ENCODE measurements around the gene REC8. TPM values are rescaled to one million over a fixed set of nuclear protein-coding genes. Genes with fewer than 3 reads are reported as not detected.

Gene REC8
- total and polyA plus RNA-seq, 2 of the 13 experiments (the other 11 are each of a cell fraction or from before 2014, with no cell fraction given), result 3.4 to 14.7 TPM

DNA sequence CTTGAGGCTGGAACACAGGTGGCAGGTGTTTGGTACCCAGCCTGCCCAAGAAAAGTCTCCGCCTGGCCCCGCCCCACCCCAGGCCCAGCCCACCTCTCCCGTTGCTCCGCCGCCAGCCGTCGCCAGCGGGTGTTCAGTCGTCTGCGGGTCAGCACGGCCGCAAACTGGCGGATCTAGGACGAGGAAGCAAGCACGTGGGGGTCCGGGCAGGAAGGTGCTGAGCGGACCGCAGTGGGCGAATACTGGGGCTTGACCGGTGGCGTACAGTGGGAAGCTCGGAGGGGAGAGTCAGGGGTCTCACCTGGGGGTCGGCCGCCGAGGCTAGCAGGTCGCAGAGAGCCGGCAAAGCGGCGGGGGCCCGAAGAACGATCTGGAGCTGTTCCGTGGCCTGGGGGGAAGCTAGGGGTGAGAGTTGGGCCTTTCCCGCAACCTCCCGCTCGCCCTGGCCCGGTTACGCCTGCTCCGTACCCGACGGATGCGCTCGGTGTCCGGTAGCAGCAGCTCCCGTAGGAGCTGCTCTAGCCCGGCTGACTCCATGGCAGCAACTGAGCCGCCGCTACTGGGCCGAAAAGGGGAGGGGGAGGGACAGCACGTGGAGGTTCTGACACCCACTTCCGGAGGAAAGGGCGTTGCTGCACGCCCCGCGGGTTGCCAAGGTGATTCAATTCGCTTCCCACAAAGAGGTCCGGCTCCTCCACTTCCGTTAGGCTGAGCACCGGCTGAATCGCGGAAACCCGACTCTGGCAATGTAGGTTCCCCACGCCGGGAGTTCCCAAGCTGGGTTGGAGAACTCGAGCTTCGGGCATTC is 16.6 kb downstream of the REC8 start, which contains the start of gene IPO4 (continued):
- no peak; the same call in 1 of the 2 replicates for TF ChIP-seq NR2F6 (IDR thresholded peaks at IDR 0.05)
- TF ChIP-seq NR2F6 (CRISPR knock-in tag; IDR thresholded peaks at IDR 0.05), result peak; percentile 86; the same call in 1 of the 2 replicates
- peak; percentile 99 for TF ChIP-seq ZNF331 (CRISPR knock-in tag; IDR thresholded peaks at IDR 0.05)
- TF ChIP-seq, protein P1, sequence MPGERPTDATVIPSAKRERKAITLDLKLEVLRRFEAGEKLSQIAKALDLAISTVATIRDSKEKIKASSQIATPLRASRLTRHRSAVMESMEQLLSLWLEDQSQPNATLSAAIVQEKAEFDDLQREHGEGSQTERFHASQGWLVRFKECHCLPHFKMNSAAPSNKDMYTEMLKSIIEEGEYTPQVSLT (CRISPR knock-in tag; IDR thresholded peaks at IDR 0.05; ENCODE audit: borderline replicate concordance, low read depth), result no peak
- TF ChIP-seq GZF1 (CRISPR knock-in tag; IDR thresholded peaks at IDR 0.05), result no peak; the same call in 1 of the 2 replicates
- TF ChIP-seq FIP1L1 (IDR thresholded peaks at IDR 0.05; ENCODE audit: borderline replicate concordance, insufficient read depth, low read depth, low read length), result peak; percentile 93; the same call in 1 of the 2 replicates
- TF ChIP-seq GRHL1 (CRISPR knock-in tag; conservative IDR thresholded peaks at IDR 0.05), result no peak
- peak; percentile 88 for TF ChIP-seq ZNF768 (CRISPR knock-in tag; IDR thresholded peaks at IDR 0.05)
- peak; percentile 61; the same call in 1 of the 2 replicates for TF ChIP-seq ZFP62 (CRISPR knock-in tag; IDR thresholded peaks at IDR 0.05)
- peak; percentile 100 for TF ChIP-seq MXI1 (IDR thresholded peaks at IDR 0.05; ENCODE audit: borderline replicate concordance, low read depth, low read length)
- TF ChIP-seq MAZ (IDR thresholded peaks at IDR 0.05; ENCODE audit: borderline replicate concordance, low read depth, low read length), result peak; percentile 97
- peak; percentile 100 for TF ChIP-seq MAZ (CRISPR knock-in tag; IDR thresholded peaks at IDR 0.05; ENCODE audit: low read depth)
- TF ChIP-seq CERS6 (CRISPR knock-in tag; IDR thresholded peaks at IDR 0.05), result no peak; the same call in none of the 2 replicates
- peak; percentile 99 for TF ChIP-seq FOXC1 (CRISPR knock-in tag; IDR thresholded peaks at IDR 0.05; ENCODE audit: borderline replicate concordance)
- TF ChIP-seq HNRNPL (IDR thresholded peaks at IDR 0.05; ENCODE audit: low read depth, low read length), result peak; percentile 62; the same call in 1 of the 2 replicates
- peak; percentile 85 to 87; a peak in 3 of 4 replicates for TF ChIP-seq EP300 (IDR thresholded peaks at IDR 0.05; ENCODE audit: low read depth in 2 of 2, low read length in 2 of 2)
- peak; percentile 72 for TF ChIP-seq EP300 (CRISPR knock-in tag; IDR thresholded peaks at IDR 0.05; ENCODE audit: borderline replicate concordance)
- TF ChIP-seq GATAD2A (CRISPR knock-in tag; IDR thresholded peaks at IDR 0.05), result peak; percentile 92
- peak; percentile 87; the same call in 1 of the 2 replicates for TF ChIP-seq ZNF468 (CRISPR knock-in tag; IDR thresholded peaks at IDR 0.05)
- TF ChIP-seq ZFYVE20 (CRISPR knock-in tag; IDR thresholded peaks at IDR 0.05; ENCODE audit: borderline replicate concordance, low read depth), result peak; percentile 96
- no peak for TF ChIP-seq MBNL3 (CRISPR knock-in tag; conservative IDR thresholded peaks at IDR 0.05)
- peak; percentile 93; the same call in 1 of the 2 replicates for TF ChIP-seq THRA (CRISPR knock-in tag; IDR thresholded peaks at IDR 0.05; ENCODE audit: borderline replicate concordance)
- TF ChIP-seq RNF2 (conservative IDR thresholded peaks at IDR 0.05; ENCODE audit: low read depth), result peak; percentile 92
- peak; percentile 71; the same call in 1 of the 2 replicates for TF ChIP-seq ZNF510 (CRISPR knock-in tag; IDR thresholded peaks at IDR 0.05; ENCODE audit: low read depth)
- TF ChIP-seq SRY (CRISPR knock-in tag; IDR thresholded peaks at IDR 0.05), result no peak
- peak; percentile 66 for TF ChIP-seq PRPF4 (IDR thresholded peaks at IDR 0.05; ENCODE audit: low read depth, low read length, poor library complexity, severe bottlenecking)

Data from HepG2 (cell line).